ENCODE results near the gene TDRD12.
"Not testable (repeated sequence)": the region's sequence is repeated elsewhere in the genome, so short reads cannot be mapped to it uniquely, and the experiment has no call there.

TDRD12 gene

GRCh38 chr19:32720216-32720935 is 809 bp downstream of the TDRD12 start:
- no peaks in the 10 kb centered on the region for H3K9me3 ChIP-seq (ENCODE audit: insufficient read depth, low read depth, low read length)
- H3K36me3 ChIP-seq (ENCODE audit: insufficient read depth, low read depth, low read length), result no peaks in the 10 kb centered on the region
- H3K4me1 ChIP-seq (ENCODE audit: insufficient read depth, low read length), result no peaks in the 10 kb centered on the region; the same call in 1 of the 2 replicates
- H3K27ac ChIP-seq (ENCODE audit: low read length), result no peak overlapping the region
- no peak overlapping the region for H3K4me3 ChIP-seq (ENCODE audit: low read length)
- no peaks in the 10 kb centered on the region for H3K27me3 ChIP-seq (ENCODE audit: insufficient read depth, low read length)
- H3K9ac ChIP-seq (ENCODE audit: low read depth, low read length), result no peak overlapping the region

GRCh38 chr19:32720936-32721250 is 1.3 kb downstream of the TDRD12 start:
- Histone ChIP-seq H3K27ac (ENCODE audit: low read length) (no peak overlapping the region), H3K4me3 (ENCODE audit: low read length) (no peak overlapping the region), H3K4me1 (ENCODE audit: insufficient read depth, low read length) (no peaks in the 10 kb centered on the region; the same call in 1 of the 2 replicates), H3K27me3 (ENCODE audit: insufficient read depth, low read length) (no peaks in the 10 kb centered on the region), H3K36me3 (ENCODE audit: insufficient read depth, low read depth, low read length) (no peaks in the 10 kb centered on the region), H3K9me3 (ENCODE audit: insufficient read depth, low read depth, low read length) (no peaks in the 10 kb centered on the region), H3K9ac (ENCODE audit: low read depth, low read length) (no peak overlapping the region)

- Histone ChIP-seq H3K9ac (ENCODE audit: low read depth, low read length) (no peak overlapping the region), H3K36me3 (ENCODE audit: insufficient read depth, low read depth, low read length) (no peaks in the 10 kb centered on the region), H3K4me3 (ENCODE audit: low read length) (no peak overlapping the region), H3K9me3 (ENCODE audit: insufficient read depth, low read depth, low read length) (no peaks in the 10 kb centered on the region), H3K27me3 (ENCODE audit: insufficient read depth, low read length) (peaks cover 4% of the 10 kb centered on the region; the same call in 1 of the 2 replicates), H3K27ac (ENCODE audit: low read length) (no peak overlapping the region), H3K4me1 (ENCODE audit: insufficient read depth, low read length) (no peaks in the 10 kb centered on the region)
Measured at GRCh38 chr19:32735936-32736335, 16.4 kb downstream of the TDRD12 start.

GRCh38 chr19:32743021-32743420 is 23.5 kb downstream of the TDRD12 start:
- Histone ChIP-seq H3K4me3 (ENCODE audit: low read length) (no peak overlapping the region), H3K9ac (ENCODE audit: low read depth, low read length) (no peak overlapping the region), H3K4me1 (ENCODE audit: insufficient read depth, low read length) (no peaks in the 10 kb centered on the region), H3K27me3 (ENCODE audit: insufficient read depth, low read length) (peaks cover 4% of the 10 kb centered on the region; the same call in 1 of the 2 replicates), H3K9me3 (ENCODE audit: insufficient read depth, low read depth, low read length) (no peaks in the 10 kb centered on the region), H3K27ac (ENCODE audit: low read length) (no peak overlapping the region), H3K36me3 (ENCODE audit: insufficient read depth, low read depth, low read length) (no peaks in the 10 kb centered on the region)

- H3K9me3 ChIP-seq (ENCODE audit: insufficient read depth, low read depth, low read length), result no peaks in the 10 kb centered on the region
- no peak overlapping the region for H3K9ac ChIP-seq (ENCODE audit: low read depth, low read length)
- H3K27ac ChIP-seq (ENCODE audit: low read length), result no peak overlapping the region
- H3K27me3 ChIP-seq (ENCODE audit: insufficient read depth, low read length), result peaks cover 4% of the 10 kb centered on the region; the same call in 1 of the 2 replicates
- H3K4me3 ChIP-seq (ENCODE audit: low read length), result no peak overlapping the region
- H3K4me1 ChIP-seq (ENCODE audit: insufficient read depth, low read length), result no peaks in the 10 kb centered on the region
- H3K36me3 ChIP-seq (ENCODE audit: insufficient read depth, low read depth, low read length), result no peaks in the 10 kb centered on the region
Measured at GRCh38 chr19:32743447-32743846, 23.9 kb downstream of the TDRD12 start.

- H3K27me3 ChIP-seq (ENCODE audit: insufficient read depth, low read length), result peaks cover 4% of the 10 kb centered on the region; the same call in 1 of the 2 replicates
- H3K9ac ChIP-seq (ENCODE audit: low read depth, low read length), result no peak overlapping the region
- H3K27ac ChIP-seq (ENCODE audit: low read length), result no peak overlapping the region
- H3K9me3 ChIP-seq (ENCODE audit: insufficient read depth, low read depth, low read length), result no peaks in the 10 kb centered on the region
- H3K4me1 ChIP-seq (ENCODE audit: insufficient read depth, low read length), result no peaks in the 10 kb centered on the region
- no peaks in the 10 kb centered on the region for H3K36me3 ChIP-seq (ENCODE audit: insufficient read depth, low read depth, low read length)
- no peak overlapping the region for H3K4me3 ChIP-seq (ENCODE audit: low read length)
Measured at GRCh38 chr19:32744555-32745325, 25.2 kb downstream of the TDRD12 start.

GRCh38 chr19:32745594-32746251 is 26.2 kb downstream of the TDRD12 start:
- H3K9ac ChIP-seq (ENCODE audit: low read depth, low read length); H3K4me1 ChIP-seq (ENCODE audit: insufficient read depth, low read length); H3K36me3 ChIP-seq (ENCODE audit: insufficient read depth, low read depth, low read length); H3K4me3 ChIP-seq (ENCODE audit: low read length); H3K27ac ChIP-seq (ENCODE audit: low read length); H3K27me3 ChIP-seq (ENCODE audit: insufficient read depth, low read length); H3K9me3 ChIP-seq (ENCODE audit: insufficient read depth, low read depth, low read length): not testable (repeated sequence)

GRCh38 chr19:32746631-32747196 is 27.1 kb downstream of the TDRD12 start:
- not testable (repeated sequence) for H3K9me3 ChIP-seq (ENCODE audit: insufficient read depth, low read depth, low read length); H3K27ac ChIP-seq (ENCODE audit: low read length); H3K36me3 ChIP-seq (ENCODE audit: insufficient read depth, low read depth, low read length); H3K27me3 ChIP-seq (ENCODE audit: insufficient read depth, low read length); H3K4me1 ChIP-seq (ENCODE audit: insufficient read depth, low read length); H3K9ac ChIP-seq (ENCODE audit: low read depth, low read length); H3K4me3 ChIP-seq (ENCODE audit: low read length)

GRCh38 chr19:32748497-32748896 is 28.9 kb downstream of the TDRD12 start:
- no peaks in the 10 kb centered on the region for H3K27me3 ChIP-seq (ENCODE audit: insufficient read depth, low read length)

GRCh38 chr19:32748948-32749347 is 29.4 kb downstream of the TDRD12 start:
- H3K9ac ChIP-seq (ENCODE audit: low read depth, low read length), result no peak overlapping the region
- no peak overlapping the region for H3K4me3 ChIP-seq (ENCODE audit: low read length)
- no peaks in the 10 kb centered on the region for H3K27me3 ChIP-seq (ENCODE audit: insufficient read depth, low read length)
- H3K36me3 ChIP-seq (ENCODE audit: insufficient read depth, low read depth, low read length), result no peaks in the 10 kb centered on the region
- no peaks in the 10 kb centered on the region for H3K4me1 ChIP-seq (ENCODE audit: insufficient read depth, low read length)
- H3K27ac ChIP-seq (ENCODE audit: low read length), result no peak overlapping the region
- no peaks in the 10 kb centered on the region for H3K9me3 ChIP-seq (ENCODE audit: insufficient read depth, low read depth, low read length)

More at GRCh38 chr19:32748497-32748896, 28.9 kb downstream of the TDRD12 start:
- H3K4me3 ChIP-seq (ENCODE audit: low read length), result no peak overlapping the region
- no peaks in the 10 kb centered on the region for H3K4me1 ChIP-seq (ENCODE audit: insufficient read depth, low read length)
- no peak overlapping the region for H3K9ac ChIP-seq (ENCODE audit: low read depth, low read length)
- H3K9me3 ChIP-seq (ENCODE audit: insufficient read depth, low read depth, low read length), result no peaks in the 10 kb centered on the region
- H3K27ac ChIP-seq (ENCODE audit: low read length), result no peak overlapping the region
- H3K36me3 ChIP-seq (ENCODE audit: insufficient read depth, low read depth, low read length), result no peaks in the 10 kb centered on the region

GRCh38 chr19:32749361-32749760 is 29.8 kb downstream of the TDRD12 start:
- no peaks in the 10 kb centered on the region for H3K36me3 ChIP-seq (ENCODE audit: insufficient read depth, low read depth, low read length)
- H3K4me1 ChIP-seq (ENCODE audit: insufficient read depth, low read length), result no peaks in the 10 kb centered on the region
- no peak overlapping the region for H3K4me3 ChIP-seq (ENCODE audit: low read length)
- H3K9me3 ChIP-seq (ENCODE audit: insufficient read depth, low read depth, low read length), result no peaks in the 10 kb centered on the region
- H3K9ac ChIP-seq (ENCODE audit: low read depth, low read length), result no peak overlapping the region
- H3K27ac ChIP-seq (ENCODE audit: low read length), result no peak overlapping the region
- H3K27me3 ChIP-seq (ENCODE audit: insufficient read depth, low read length), result no peaks in the 10 kb centered on the region
